H9 (cell line): ENCODE measurements around the gene GSTA5. TPM values are rescaled to one million over a fixed set of nuclear protein-coding genes. Genes with fewer than 3 reads are reported as not detected.
"Not testable (repeated sequence)": the region's sequence is repeated elsewhere in the genome, so short reads cannot be mapped to it uniquely, and the experiment has no call there.

ENCODE experiments used
- DNase-seq: peaks from one replicate; pipeline ENCODE4 v3.0.0-alpha.2; 2017
- H2AFZ ChIP-seq: one replicate; pipeline ENCODE4 v1.6.1; 2013; ENCODE audit warnings: mild to moderate bottlenecking, low read length, control low read depth, moderate library complexity
- H2AK5ac ChIP-seq: 2 replicates; pipeline ENCODE4 v1.6.1; 2013; ENCODE audit warnings: low read length, control low read depth, mixed read lengths; ENCODE audit not compliant: insufficient read length
- H2BK120ac ChIP-seq: one replicate; pipeline ENCODE4 v1.6.1; 2013; ENCODE audit warnings: low read depth, mild to moderate bottlenecking, low read length, control low read depth, inconsistent platforms; ENCODE audit not compliant: poor library complexity, severe bottlenecking
- H2BK12ac ChIP-seq: 2 replicates; pipeline ENCODE4 v1.6.1; 2013; ENCODE audit warnings: low read length, control low read depth, mixed read lengths, low read depth; ENCODE audit not compliant: insufficient read length
- H2BK15ac ChIP-seq: 2 replicates; pipeline ENCODE4 v1.6.1; 2013; ENCODE audit warnings: low read depth, low read length, control low read depth
- H2BK20ac ChIP-seq: one replicate; pipeline ENCODE4 v1.6.1; 2013; ENCODE audit warnings: low read depth, mild to moderate bottlenecking, low read length, control low read depth, inconsistent platforms; ENCODE audit not compliant: poor library complexity, severe bottlenecking
- H2BK5ac ChIP-seq: 2 replicates; pipeline ENCODE4 v1.6.1; 2013; ENCODE audit warnings: low read length, control low read depth, mixed read lengths; ENCODE audit not compliant: insufficient read length
- H3K14ac ChIP-seq: 2 replicates; pipeline ENCODE4 v1.6.1; 2013; ENCODE audit warnings: low read length, control low read depth; ENCODE audit not compliant: insufficient read depth
- H3K18ac ChIP-seq: 2 replicates; pipeline ENCODE4 v1.6.1; 2013; ENCODE audit warnings: low read depth, mild to moderate bottlenecking, mixed read lengths, low read length, control low read depth; ENCODE audit not compliant: insufficient read length
- H3K23ac ChIP-seq: 2 replicates; pipeline ENCODE4 v1.6.1; 2013; ENCODE audit warnings: low read length, control low read depth, mixed read lengths, low read depth; ENCODE audit not compliant: insufficient read length
- H3K23me2 ChIP-seq: 2 replicates; pipeline ENCODE4 v1.6.1; 2013; ENCODE audit warnings: low read depth, mild to moderate bottlenecking, mixed read lengths, low read length, control low read depth; ENCODE audit not compliant: insufficient read length, poor library complexity, severe bottlenecking
- H3K27ac ChIP-seq: 2 replicates; pipeline ENCODE4 v1.5.1; 2013; ENCODE audit warnings: low read length, control low read depth, mixed read lengths, low read depth; ENCODE audit not compliant: insufficient read length
- H3K27me3 ChIP-seq: 2 replicates; pipeline ENCODE4 v1.6.1; 2013; ENCODE audit warnings: low read length, control low read depth, inconsistent platforms; ENCODE audit not compliant: insufficient read depth
- H3K4ac ChIP-seq: 2 replicates; pipeline ENCODE4 v1.6.1; 2013; ENCODE audit warnings: low read depth, mild to moderate bottlenecking, control low read depth, inconsistent platforms, low read length, moderate library complexity
- H3K4me1 ChIP-seq: 2 replicates; pipeline ENCODE4 v1.6.1; 2013; ENCODE audit warnings: low read length, control low read depth, inconsistent platforms; ENCODE audit not compliant: insufficient read depth
- H3K4me2 ChIP-seq: 2 replicates; pipeline ENCODE4 v1.6.1; 2013; ENCODE audit warnings: low read length, control low read depth, mixed read lengths; ENCODE audit not compliant: insufficient read length, insufficient read depth
- H3K56ac ChIP-seq: 2 replicates; pipeline ENCODE4 v1.6.1; 2013; ENCODE audit warnings: low read depth, mild to moderate bottlenecking, mixed read lengths, low read length, control low read depth; ENCODE audit not compliant: insufficient read length
- H3K79me1 ChIP-seq: 2 replicates; pipeline ENCODE4 v1.6.1; 2013; ENCODE audit warnings: low read depth, mild to moderate bottlenecking, moderate library complexity, low read length, control low read depth, inconsistent platforms; ENCODE audit not compliant: insufficient read depth, poor library complexity, severe bottlenecking
- H3K79me2 ChIP-seq: 2 replicates; pipeline ENCODE4 v1.6.1; 2013; ENCODE audit warnings: low read length, control low read depth, inconsistent platforms; ENCODE audit not compliant: insufficient read depth
- H3K9ac ChIP-seq: 2 replicates; pipeline ENCODE4 v1.6.1; 2013; ENCODE audit warnings: low read length, control low read depth, mixed read lengths; ENCODE audit not compliant: insufficient read length; ENCODE audit errors: extremely low read depth
- H3K9me3 ChIP-seq: one replicate; pipeline ENCODE4 v1.6.1; 2013; ENCODE audit warnings: low read depth, low read length, inconsistent platforms; ENCODE audit not compliant: control insufficient read depth
- H3T11ph ChIP-seq: one replicate; pipeline ENCODE4 v1.6.1; 2013; ENCODE audit warnings: mild to moderate bottlenecking, low read length, control low read depth, inconsistent platforms
- H4K20me1 ChIP-seq: one replicate; pipeline ENCODE4 v1.6.1; 2013; ENCODE audit not compliant: control insufficient read depth, insufficient read length, insufficient read depth
- H4K5ac ChIP-seq: 2 replicates; pipeline ENCODE4 v1.6.1; 2013; ENCODE audit warnings: low read depth, mild to moderate bottlenecking, mixed read lengths, low read length, control low read depth; ENCODE audit not compliant: insufficient read length
- H4K8ac ChIP-seq: replicated peaks from 2 replicates; pipeline ENCODE4 v1.6.1; 2013; ENCODE audit warnings: low read length, control low read depth, mixed read lengths, low read depth; ENCODE audit not compliant: insufficient read length
- H4K91ac ChIP-seq: 2 replicates; pipeline ENCODE4 v1.6.1; 2013; ENCODE audit warnings: low read depth, mild to moderate bottlenecking, moderate library complexity, mixed read lengths, low read length, control low read depth; ENCODE audit not compliant: insufficient read length
- H3K27ac Mint-ChIP-seq, 3 experiments: 2 replicates in 2 of 3; 3 replicates in 1 of 3; pipeline ENCODE4 v1.8.0; 2020 to 2021; ENCODE audit warnings: mixed read lengths in 3 of 3, mild to moderate bottlenecking in 1 of 3, moderate library complexity in 1 of 3
- H3K27me3 Mint-ChIP-seq: 2 replicates; pipeline ENCODE4 v1.8.0; 2021; ENCODE audit warnings: low read depth, mild to moderate bottlenecking, moderate library complexity, mixed read lengths
- H3K36me3 Mint-ChIP-seq, 3 experiments: 2 replicates in 2 of 3; 3 replicates in 1 of 3; pipeline ENCODE4 v1.8.0; 2020 to 2021; ENCODE audit warnings: low read depth in 3 of 3, mixed read lengths in 3 of 3; ENCODE audit not compliant: insufficient read depth in 1 of 3
- H3K4me1 Mint-ChIP-seq, 2 experiments: 2 replicates each; pipeline ENCODE4 v1.8.0; 2020; ENCODE audit warnings: mixed read lengths in 2 of 2
- H3K4me3 Mint-ChIP-seq, 2 experiments: 2 replicates in 1 of 2; 3 replicates in 1 of 2; pipeline ENCODE4 v1.8.0; 2020 to 2021; ENCODE audit warnings: mild to moderate bottlenecking in 2 of 2, mixed read lengths in 2 of 2, moderate library complexity in 1 of 2
- H3K9me3 Mint-ChIP-seq, 2 experiments: 2 replicates in 1 of 2; 3 replicates in 1 of 2; pipeline ENCODE4 v1.8.0; 2020; ENCODE audit warnings: mild to moderate bottlenecking in 2 of 2, mixed read lengths in 2 of 2, moderate library complexity in 1 of 2
- WGBS: extraction: QIAGEN DNeasy Blood & Tissue Kit; methylation state at CpG from one replicate; pipeline ENCODE4 v1.1.7; 2013; ENCODE audit warnings: missing lambda C conversion rate, low lambda C conversion rate, mixed read lengths; ENCODE audit not compliant: insufficient read length; ENCODE audit errors: extremely low coverage; 5-methylcytosine and 5-hydroxymethylcytosine counted together
- total RNA-seq: library from RNA; stranded (reverse); gene quantifications from 2 replicates; pipeline ENCODE4 v1.2.1, GENCODE V29; 2021

GSTA5 gene
- total RNA-seq, 1 experiment from 2014 or later = not detected

DNA sequence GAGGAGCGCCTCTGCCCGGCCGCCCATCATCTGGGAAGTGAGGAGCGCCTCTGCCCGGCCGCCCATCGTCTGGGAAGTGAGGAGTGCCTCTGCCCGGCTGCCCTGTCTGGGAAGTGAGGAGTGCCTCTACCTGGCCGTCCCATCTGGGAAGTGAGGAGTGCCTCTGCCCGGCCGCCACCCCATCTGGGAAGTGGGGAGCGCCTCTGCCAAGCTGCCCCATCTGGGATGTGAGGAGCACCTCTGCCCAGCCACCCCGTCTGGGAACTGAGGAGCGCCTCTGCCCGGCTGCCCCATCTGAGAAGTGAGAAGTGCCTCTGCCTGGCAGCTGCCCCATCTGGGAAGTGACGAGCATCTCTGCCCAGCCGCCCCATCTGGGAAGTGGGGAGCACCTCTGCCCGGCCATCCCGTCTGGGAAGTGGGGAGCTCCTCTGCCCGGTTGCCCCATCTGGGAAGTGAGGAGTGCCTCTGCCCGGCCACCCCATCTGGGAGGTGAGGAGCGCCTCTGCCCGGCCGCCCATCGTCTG, 15.3 kb downstream of the GSTA5 start:
- H4K8ac ChIP-seq, H3K4me2 ChIP-seq, H4K91ac ChIP-seq, H3K27ac ChIP-seq, H3K56ac ChIP-seq, H2AFZ ChIP-seq, H3K27me3 ChIP-seq, H3K27ac Mint-ChIP-seq, H3K4ac ChIP-seq, H3K23me2 ChIP-seq, H2BK120ac ChIP-seq, H3K4me1 ChIP-seq, H2BK5ac ChIP-seq, H3K23ac ChIP-seq, H3K18ac ChIP-seq, H3K4me1 Mint-ChIP-seq, H3K14ac ChIP-seq, H3K27me3 Mint-ChIP-seq, H3K4me3 Mint-ChIP-seq, H2AK5ac ChIP-seq, H4K20me1 ChIP-seq, H2BK20ac ChIP-seq, H2BK12ac ChIP-seq, DNase-seq, H2BK15ac ChIP-seq, H3K9me3 ChIP-seq, H3T11ph ChIP-seq, H3K9ac ChIP-seq, H3K79me2 ChIP-seq, H4K5ac ChIP-seq, H3K79me1 ChIP-seq: not testable (repeated sequence)
- peaks cover 31 to 39% of the 10 kb centered on the region in 2 experiments for H3K9me3 Mint-ChIP-seq
- H3K36me3 Mint-ChIP-seq = peaks cover 5 to 19% (median 9%) of the 10 kb centered on the region in 3 experiments
- no CpG with 5 or more reads among the region's 25 CpGs for WGBS
